HG03558 (cell line): Measurements from ENCODE around the gene PCDHA3.
"Not testable (repeated sequence)": the region's sequence is repeated elsewhere in the genome, so short reads cannot be mapped to it uniquely, and the experiment has no call there.

Source experiments
- ATAC-seq: cut with Tn5 transposase; IDR thresholded peaks from one replicate; pipeline ENCODE4 v1.9.1; 2021; ENCODE audit warnings: moderate number of reproducible peaks; ENCODE audit not compliant: unreplicated experiment; ENCODE audit errors: extremely low read depth

PCDHA3 gene

GRCh38 chr5:140849831-140850634 is 49.2 kb downstream of the PCDHA3 start:
- ATAC-seq: not testable (repeated sequence)
